GM19023 (cell line): ENCODE measurements around the gene EFEMP1.
A peak's percentile ranks its signal among the peaks of the same experiment; 100 is the strongest.

Experiments
- ATAC-seq: cut with Tn5 transposase; IDR thresholded peaks from one replicate; pipeline ENCODE4 v1.9.1; 2021; ENCODE audit warnings: mild to moderate bottlenecking, moderate library complexity; ENCODE audit not compliant: unreplicated experiment

Gene EFEMP1

GRCh38 chr2:55923091-55923981 is at the start of gene EFEMP1:
TSS of gene EFEMP1 (minus strand) at chr2:55923782. CDS start at chr2:55922440, 1,342 bp downstream.
- peak; percentile 54 for ATAC-seq

- ATAC-seq: no peak
Measured at GRCh38 chr2:55970500-55970899, 46.9 kb upstream of the EFEMP1 start.

GRCh38 chr2:55968941-55969340 is 45.4 kb upstream of the EFEMP1 start:
- no peak for ATAC-seq

- no peak for ATAC-seq
Measured at GRCh38 chr2:55966401-55967118, 43.0 kb upstream of the EFEMP1 start.

GRCh38 chr2:55965966-55966365 is 42.4 kb upstream of the EFEMP1 start:
- ATAC-seq: no peak

GRCh38 chr2:55965276-55965675 is 41.7 kb upstream of the EFEMP1 start:
- ATAC-seq: no peak

- no peak for ATAC-seq
Measured at GRCh38 chr2:55962915-55963314, 39.3 kb upstream of the EFEMP1 start.

GRCh38 chr2:55961318-55961911 is 37.8 kb upstream of the EFEMP1 start:
- no peak for ATAC-seq

GRCh38 chr2:55958756-55959155 is 35.2 kb upstream of the EFEMP1 start:
- ATAC-seq: no peak

GRCh38 chr2:55957142-55957541 is 33.6 kb upstream of the EFEMP1 start:
- no peak for ATAC-seq

- ATAC-seq: no peak
Measured at GRCh38 chr2:55954306-55955035, 30.9 kb upstream of the EFEMP1 start.

- no peak for ATAC-seq
Measured at GRCh38 chr2:55952415-55952814, 28.8 kb upstream of the EFEMP1 start.

GRCh38 chr2:55951533-55951932 is 28.0 kb upstream of the EFEMP1 start:
- ATAC-seq: no peak

- no peak for ATAC-seq
Measured at GRCh38 chr2:55949613-55950012, 26.0 kb upstream of the EFEMP1 start.

- no peak for ATAC-seq
Measured at GRCh38 chr2:55949211-55949610, 25.6 kb upstream of the EFEMP1 start.

- ATAC-seq: no peak
Measured at GRCh38 chr2:55948176-55948923, 24.8 kb upstream of the EFEMP1 start.

GRCh38 chr2:55947752-55948151 is 24.2 kb upstream of the EFEMP1 start:
- ATAC-seq: no peak

- no peak for ATAC-seq
Measured at GRCh38 chr2:55946793-55947192, 23.2 kb upstream of the EFEMP1 start.

GRCh38 chr2:55943466-55943865 is 19.9 kb upstream of the EFEMP1 start:
- ATAC-seq: no peak

GRCh38 chr2:55936351-55936750 is 12.8 kb upstream of the EFEMP1 start:
- ATAC-seq: no peak
